NCI-H226 (cell line): ENCODE data around the gene NRL.

Experiments
- DNase-seq: peaks from one replicate; pipeline ENCODE4 v3.0.0-alpha.2; 2015

Gene NRL

DNA sequence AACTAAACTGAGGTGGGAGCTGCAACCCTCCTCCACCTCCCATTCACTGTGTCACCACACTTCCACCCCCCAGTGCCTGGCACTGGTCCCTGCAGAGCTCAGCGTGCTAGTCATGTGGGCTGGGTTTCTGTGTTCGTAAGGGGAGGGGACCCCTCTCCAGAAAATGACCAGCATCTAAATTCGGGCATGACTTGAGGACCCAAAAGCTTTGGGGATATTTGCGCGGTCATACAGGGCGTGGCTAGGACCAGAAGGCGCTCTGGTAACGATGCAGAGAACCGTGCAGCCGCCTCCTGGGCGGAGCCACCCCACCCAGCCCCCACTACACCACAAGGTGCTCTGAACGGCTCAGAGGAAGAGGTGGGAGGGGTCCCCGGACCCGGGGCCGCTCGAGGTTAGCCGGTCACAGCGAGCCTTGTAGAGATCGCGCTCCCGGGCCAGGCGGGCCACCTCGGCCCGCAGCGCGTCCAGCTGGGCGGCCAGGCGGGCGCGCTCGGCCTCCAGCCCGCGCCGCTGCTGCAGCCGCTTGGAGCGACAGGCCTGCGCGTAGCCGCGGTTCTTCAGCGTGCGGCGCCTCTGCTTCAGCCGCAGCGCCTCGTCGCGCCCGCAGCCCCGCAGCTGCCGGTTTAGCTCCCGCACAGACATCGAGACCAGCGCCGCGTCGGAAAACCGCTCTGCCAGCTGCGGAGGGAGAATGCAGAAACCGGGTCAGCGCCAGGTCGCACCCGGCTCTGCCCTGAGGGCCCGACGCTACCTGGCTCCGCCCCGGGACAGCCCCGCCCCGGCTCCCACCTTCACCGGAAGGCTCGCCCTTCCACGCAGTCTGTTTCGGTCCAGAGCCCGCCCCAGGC, 33.6 kb downstream of the NRL start:
- peak; percentile 41 for DNase-seq

- DNase-seq, result no peak
Observed at GRCh38 chr14:24080142-24080530, 34.6 kb downstream of the NRL start.

DNA sequence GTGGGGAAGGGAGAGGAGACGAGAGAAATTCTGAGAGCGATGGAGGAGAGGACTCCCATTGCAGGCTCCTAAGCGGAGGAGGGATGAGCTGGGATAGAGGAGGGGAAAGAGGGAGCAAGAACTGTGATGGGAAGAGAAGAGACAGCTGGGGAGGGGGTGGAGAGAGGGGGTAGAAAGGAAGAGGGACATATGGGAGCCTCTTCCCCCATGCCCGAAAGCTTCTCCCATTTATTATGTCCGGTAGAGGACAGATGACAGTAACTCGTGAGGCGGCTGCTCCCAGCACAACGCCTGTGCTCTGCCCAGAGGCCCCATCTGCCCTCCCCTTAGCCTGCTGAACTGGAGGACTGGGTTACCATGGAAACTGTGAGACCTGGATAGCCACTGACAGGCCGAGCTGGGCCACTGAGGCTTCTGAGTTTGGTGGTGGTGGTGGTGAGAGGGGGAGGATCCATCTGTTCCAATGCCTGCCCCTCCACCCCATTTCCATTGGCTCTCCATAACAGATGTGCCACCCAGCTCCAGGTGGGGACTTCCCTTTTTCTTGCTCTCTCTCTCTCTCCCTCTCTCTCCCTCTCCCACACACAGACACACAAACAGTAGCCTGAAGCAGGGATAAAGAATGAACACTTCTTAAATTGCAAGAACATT, 35.1 kb downstream of the NRL start:
- no peak for DNase-seq

GRCh38 chr14:24078146-24078545, 36.6 kb downstream of the NRL start:
- no peak for DNase-seq

DNA sequence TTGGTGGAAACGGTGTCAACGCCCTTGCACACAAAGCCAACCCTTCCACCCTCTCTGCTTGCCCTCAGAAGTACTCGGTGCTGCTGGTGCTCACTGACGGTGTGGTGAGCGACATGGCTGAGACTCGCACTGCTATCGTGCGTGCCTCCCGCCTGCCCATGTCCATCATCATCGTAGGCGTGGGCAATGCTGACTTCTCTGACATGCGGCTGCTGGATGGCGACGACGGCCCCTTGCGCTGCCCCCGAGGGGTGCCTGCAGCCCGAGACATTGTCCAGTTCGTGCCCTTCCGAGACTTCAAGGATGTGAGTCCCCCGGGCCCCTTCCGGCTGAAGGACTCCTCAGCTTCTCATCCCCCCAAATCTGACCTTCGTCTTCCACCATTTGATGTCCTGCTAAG, 37.7 kb downstream of the NRL start:
- no peak for DNase-seq

- no peak for DNase-seq
Observed at GRCh38 chr14:24076302-24076601, 38.5 kb downstream of the NRL start.

- no peak for DNase-seq
Observed at GRCh38 chr14:24075485-24076301, 39.1 kb downstream of the NRL start.

GRCh38 chr14:24074625-24075484, 39.9 kb downstream of the NRL start:
- no peak for DNase-seq

DNA sequence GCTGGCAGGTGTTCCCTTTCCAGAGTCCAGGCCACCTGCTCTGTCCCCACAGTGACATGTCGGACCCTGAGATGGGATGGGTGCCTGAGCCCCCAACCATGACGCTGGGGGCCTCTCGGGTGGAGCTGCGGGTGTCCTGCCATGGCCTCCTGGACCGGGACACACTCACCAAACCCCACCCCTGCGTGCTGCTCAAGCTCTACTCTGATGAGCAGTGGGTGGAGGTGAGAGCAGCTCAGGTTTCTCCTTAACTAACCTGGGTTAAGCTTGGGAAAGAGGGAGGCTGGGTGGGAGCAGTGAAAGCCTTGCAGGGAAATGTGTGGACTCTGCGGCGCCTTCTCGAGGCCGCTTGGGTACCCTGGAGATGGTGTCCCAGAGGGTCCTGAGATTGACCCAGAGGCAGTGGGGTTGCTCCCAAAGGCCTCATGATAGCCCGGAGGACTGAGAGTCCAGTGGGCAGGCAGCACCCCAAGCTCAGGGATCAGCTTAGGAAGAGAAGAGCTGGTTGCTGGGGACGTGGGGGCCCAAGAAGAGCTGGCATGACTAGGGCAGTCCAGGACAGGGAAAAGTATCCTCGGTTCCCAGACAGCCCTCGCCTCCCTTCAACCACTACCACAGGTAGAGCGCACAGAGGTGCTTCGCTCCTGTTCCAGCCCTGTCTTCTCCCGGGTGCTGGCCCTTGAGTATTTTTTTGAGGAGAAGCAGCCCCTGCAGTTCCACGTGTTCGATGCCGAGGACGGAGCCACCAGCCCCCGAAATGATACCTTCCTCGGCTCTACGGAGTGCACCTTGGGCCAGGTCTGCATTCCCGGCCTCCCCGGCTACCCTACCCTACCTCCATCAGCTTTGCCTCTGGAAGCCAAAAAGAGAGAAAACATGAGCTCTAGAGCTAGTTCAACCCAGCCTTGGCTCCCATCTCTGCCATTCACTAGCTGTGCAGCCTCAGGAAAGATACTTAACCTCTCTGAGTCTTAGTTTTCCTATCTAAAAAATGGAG, 41.6 kb downstream of the NRL start:
- DNase-seq, result no peak

- no peak for DNase-seq
Observed at GRCh38 chr14:24072436-24072835, 42.3 kb downstream of the NRL start.

- no peak for DNase-seq
Observed at GRCh38 chr14:24071836-24072430, 42.8 kb downstream of the NRL start.

GRCh38 chr14:24071144-24071697, 43.5 kb downstream of the NRL start, which contains the start of gene CPNE6:
Gene CPNE6, plus strand, starts transcription at chr14:24071562. Its CDS starts 1,375 bp downstream, at chr14:24072937.
- DNase-seq, result no peak

GRCh38 chr14:24070285-24071143, 44.2 kb downstream of the NRL start:
- no peak for DNase-seq

- no peak for DNase-seq
Observed at GRCh38 chr14:24069411-24069735, 45.4 kb downstream of the NRL start.

GRCh38 chr14:24068711-24069410, 45.9 kb downstream of the NRL start:
- DNase-seq, result no peak

DNA sequence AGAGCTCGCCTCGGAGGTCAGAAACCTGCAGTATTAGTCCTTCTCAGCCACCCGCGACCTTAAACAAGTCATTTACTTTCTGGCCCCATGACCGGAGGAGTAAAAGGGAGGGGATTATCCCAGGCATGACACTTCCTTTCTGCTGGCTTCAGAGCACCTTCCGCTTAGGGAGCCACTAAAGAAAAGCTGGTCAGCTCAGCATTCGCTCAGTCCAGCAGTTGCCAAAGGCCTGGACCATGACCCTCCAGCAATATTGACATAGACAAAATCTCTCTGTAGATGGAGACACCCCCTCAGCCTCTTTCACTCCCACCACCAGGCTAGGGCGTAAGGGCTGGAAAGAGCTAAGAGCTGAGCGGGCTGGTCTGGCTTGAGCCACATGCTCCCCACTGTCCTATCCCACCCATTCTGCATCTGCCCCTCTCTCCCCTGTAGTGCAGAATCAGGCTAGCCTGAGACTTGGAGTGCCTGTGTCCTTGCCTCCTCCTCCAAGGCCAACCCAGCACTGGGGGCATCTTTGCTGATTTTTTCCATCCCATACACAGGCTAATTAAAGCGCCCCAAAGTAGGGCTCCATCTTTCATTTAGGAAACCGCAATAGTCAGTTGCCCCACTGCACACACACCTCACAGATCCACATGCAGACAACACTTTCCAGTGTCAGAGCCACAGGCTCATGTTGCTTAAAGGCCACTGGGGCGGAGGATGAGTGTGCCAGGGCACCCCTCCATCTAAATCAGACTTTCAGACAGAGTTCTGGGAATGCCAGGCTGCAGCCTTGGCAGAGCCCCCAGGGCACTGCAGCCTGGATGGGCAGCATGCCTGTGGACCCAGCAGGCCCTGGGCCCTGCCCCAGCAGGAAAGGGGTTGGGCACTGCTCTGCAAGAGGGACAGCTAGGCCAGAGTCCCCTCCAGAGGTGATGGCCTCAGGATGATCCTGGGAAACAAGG, 47.3 kb downstream of the NRL start:
- no peak for DNase-seq

DNA sequence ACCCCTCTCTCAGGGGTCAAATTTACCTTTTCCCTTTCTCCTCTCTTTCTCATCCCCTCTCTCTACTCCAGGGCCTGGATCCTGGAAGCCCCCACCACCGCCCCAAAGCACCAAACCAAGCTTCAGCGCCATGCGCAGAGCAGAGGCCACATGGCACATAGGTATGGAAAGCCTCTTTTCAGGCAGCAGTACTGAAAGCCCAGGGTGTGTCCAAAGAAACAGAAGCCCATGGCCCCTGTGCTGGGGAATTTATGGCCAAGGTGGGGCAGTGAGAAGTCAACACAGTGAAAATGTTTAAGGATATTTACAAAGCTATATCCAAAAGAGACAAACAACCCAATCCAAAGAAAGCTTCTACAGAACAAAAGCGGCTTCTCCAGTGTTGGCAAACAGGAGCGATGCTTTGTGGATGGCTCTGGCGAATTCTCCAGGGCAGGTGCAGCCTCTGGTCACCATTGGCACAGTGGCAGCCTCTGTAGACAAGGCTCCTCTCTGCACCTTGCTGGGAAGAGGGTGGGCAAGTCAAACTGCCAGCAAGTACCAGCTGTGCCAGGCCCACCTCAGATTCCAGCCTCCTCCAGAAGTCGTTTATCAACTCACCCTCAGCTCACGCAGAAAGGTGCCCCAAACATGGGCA, 48.1 kb downstream of the NRL start:
- no peak for DNase-seq
